ENCODE data around the gene GNG7. TPM values are rescaled to one million over a fixed set of nuclear protein-coding genes. Genes with fewer than 3 reads are reported as not detected.

The GNG7 gene
- total RNA-seq, 1 experiment from 2014 or later: 7.7 TPM

- no peak overlapping the region for H3K18ac ChIP-seq (ENCODE audit: insufficient read length, low read depth, low read length)
- H3K4ac ChIP-seq (ENCODE audit: low read depth, low read length): no peak overlapping the region
- peak; percentile 68 for TF ChIP-seq CTCF (conservative IDR thresholded peaks at IDR 0.05)
- H3T11ph ChIP-seq (ENCODE audit: low read length): no peak overlapping the region
- H4K91ac ChIP-seq (ENCODE audit: insufficient read length, low read depth, low read length): no peak overlapping the region
- no peak overlapping the region for H2BK12ac ChIP-seq (ENCODE audit: insufficient read length, low read depth, low read length)
- H2BK120ac ChIP-seq (ENCODE audit: low read depth, low read length, poor library complexity, severe bottlenecking): no peak overlapping the region
- no peak overlapping the region for H2AK5ac ChIP-seq (ENCODE audit: insufficient read length, low read length)
- Mint-ChIP-seq H3K36me3 (ENCODE audit: insufficient read depth in 1 of 3, low read depth in 3 of 3) (peaks cover 0 to 3% (median 1%) of the 10 kb centered on the region in 3 experiments; a peak in 1 of 7 replicates), H3K27me3 (ENCODE audit: low read depth) (peaks cover 51% of the 10 kb centered on the region), H3K4me3 (peak overlapping the region; percentile 59 to 94), H3K4me1 (peaks cover 17 to 26% of the 10 kb centered on the region in 2 experiments), H3K27ac (no peak overlapping the region), H3K9me3 (peaks cover 5 to 6% of the 10 kb centered on the region in 2 experiments; a peak in 4 of 5 replicates)
- H4K20me1 ChIP-seq (ENCODE audit: control insufficient read depth, insufficient read depth, insufficient read length): peaks cover 3% of the 10 kb centered on the region
- no peak overlapping the region for H4K5ac ChIP-seq (ENCODE audit: insufficient read length, low read depth, low read length)
- no peak overlapping the region for H2BK5ac ChIP-seq (ENCODE audit: insufficient read length, low read length)
- no peak overlapping the region for H3K9ac ChIP-seq (ENCODE audit: extremely low read depth, insufficient read length, low read length)
- H3K27me3 ChIP-seq (ENCODE audit: insufficient read depth, low read length): peaks cover 7% of the 10 kb centered on the region; the same call in 1 of the 2 replicates
- peaks cover 4% of the 10 kb centered on the region; the same call in 1 of the 2 replicates for H3K4me1 ChIP-seq (ENCODE audit: insufficient read depth, low read length)
- no peak overlapping the region for H3K56ac ChIP-seq (ENCODE audit: insufficient read length, low read depth, low read length)
- H3K14ac ChIP-seq (ENCODE audit: insufficient read depth, low read length): no peak overlapping the region
- no peak overlapping the region for H3K23ac ChIP-seq (ENCODE audit: insufficient read length, low read depth, low read length)
- peaks cover 4% of the 10 kb centered on the region for H3K9me3 ChIP-seq (ENCODE audit: control insufficient read depth, low read depth, low read length)
- no peak overlapping the region for H2BK20ac ChIP-seq (ENCODE audit: low read depth, low read length, poor library complexity, severe bottlenecking)
- H3K27ac ChIP-seq (ENCODE audit: insufficient read length, low read depth, low read length): no peak overlapping the region
- peaks cover 2% of the 10 kb centered on the region; the same call in 1 of the 2 replicates for H3K79me2 ChIP-seq (ENCODE audit: insufficient read depth, low read length)
- no peak overlapping the region for H2BK15ac ChIP-seq (ENCODE audit: low read depth, low read length)
- no peak overlapping the region for H2AFZ ChIP-seq (ENCODE audit: low read length)
- peaks cover 28% of the 10 kb centered on the region for H3K23me2 ChIP-seq (ENCODE audit: insufficient read length, low read depth, low read length, poor library complexity, severe bottlenecking)
- no peak overlapping the region for H4K8ac ChIP-seq (replicated peaks; ENCODE audit: insufficient read length, low read depth, low read length)
- peak overlapping the region; percentile 65 for H3K4me2 ChIP-seq (ENCODE audit: insufficient read depth, insufficient read length, low read length)
- no peaks in the 10 kb centered on the region for H3K79me1 ChIP-seq (ENCODE audit: insufficient read depth, low read depth, low read length, poor library complexity, severe bottlenecking)
- no peak for DNase-seq
- no CpG with 5 or more reads among the region's 20 CpGs for WGBS (ENCODE audit: extremely low coverage, insufficient read length, low lambda C conversion rate)
Observed at GRCh38 chr19:2479556-2480194, 222.8 kb downstream of the GNG7 start.
